Astrocyte of the cerebellum (primary cell): Measurements from ENCODE around the gene FAM98C.

Experiments
- DNase-seq: peaks from one replicate; pipeline ENCODE4 v3.0.0-alpha.2; 2011; ENCODE audit warnings: low read depth
- H3K4me3 ChIP-seq: 2 replicates; pipeline ENCODE4 v1.5.1; 2011; ENCODE audit warnings: mild to moderate bottlenecking, low read depth, low read length, moderate library complexity
- in situ Hi-C: cut with HindIII; loops from 2 replicates; pipeline ENCODE4 v1.10.0; 2017; ENCODE audit warnings: low sequenced_read_pairs
- TF ChIP-seq, protein P1 (sequence below): IDR thresholded peaks from 2 replicates; pipeline ENCODE4 v1.5.1; 2012; ENCODE audit warnings: low read length, low read depth, moderate library complexity, mild to moderate bottlenecking; ENCODE audit errors: missing control alignments

The FAM98C gene

DNA sequence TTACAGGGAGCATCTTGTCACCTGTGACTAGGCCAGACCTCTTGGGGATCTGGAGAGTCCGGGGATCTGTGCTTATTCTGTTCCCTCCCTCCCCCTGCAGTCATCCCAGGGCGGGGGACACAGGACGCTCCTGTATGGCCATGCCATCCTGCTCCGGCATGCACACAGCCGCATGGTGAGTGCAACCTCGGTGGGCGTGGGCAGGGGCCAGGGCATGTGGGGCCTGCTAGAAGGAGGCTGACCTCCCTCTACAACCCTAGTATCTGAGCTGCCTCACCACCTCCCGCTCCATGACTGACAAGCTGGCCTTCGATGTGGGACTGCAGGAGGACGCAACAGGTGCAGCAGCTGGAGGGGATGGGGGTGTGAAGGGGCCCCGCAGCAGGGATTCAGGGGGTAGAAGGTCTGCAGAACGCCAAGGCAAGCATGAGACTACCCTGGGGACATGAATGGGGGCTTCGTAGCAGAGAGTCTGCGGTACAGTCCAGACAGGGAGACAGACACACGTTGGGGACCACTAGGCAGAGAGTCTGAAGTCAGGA lies 40.6 kb downstream of the FAM98C start:
- TF ChIP-seq, protein P1, sequence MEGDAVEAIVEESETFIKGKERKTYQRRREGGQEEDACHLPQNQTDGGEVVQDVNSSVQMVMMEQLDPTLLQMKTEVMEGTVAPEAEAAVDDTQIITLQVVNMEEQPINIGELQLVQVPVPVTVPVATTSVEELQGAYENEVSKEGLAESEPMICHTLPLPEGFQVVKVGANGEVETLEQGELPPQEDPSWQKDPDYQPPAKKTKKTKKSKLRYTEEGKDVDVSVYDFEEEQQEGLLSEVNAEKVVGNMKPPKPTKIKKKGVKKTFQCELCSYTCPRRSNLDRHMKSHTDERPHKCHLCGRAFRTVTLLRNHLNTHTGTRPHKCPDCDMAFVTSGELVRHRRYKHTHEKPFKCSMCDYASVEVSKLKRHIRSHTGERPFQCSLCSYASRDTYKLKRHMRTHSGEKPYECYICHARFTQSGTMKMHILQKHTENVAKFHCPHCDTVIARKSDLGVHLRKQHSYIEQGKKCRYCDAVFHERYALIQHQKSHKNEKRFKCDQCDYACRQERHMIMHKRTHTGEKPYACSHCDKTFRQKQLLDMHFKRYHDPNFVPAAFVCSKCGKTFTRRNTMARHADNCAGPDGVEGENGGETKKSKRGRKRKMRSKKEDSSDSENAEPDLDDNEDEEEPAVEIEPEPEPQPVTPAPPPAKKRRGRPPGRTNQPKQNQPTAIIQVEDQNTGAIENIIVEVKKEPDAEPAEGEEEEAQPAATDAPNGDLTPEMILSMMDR, result no peak
- no peak overlapping the region for H3K4me3 ChIP-seq
- in situ Hi-C loops, result no loop called here
- DNase-seq, result no peak

DNA sequence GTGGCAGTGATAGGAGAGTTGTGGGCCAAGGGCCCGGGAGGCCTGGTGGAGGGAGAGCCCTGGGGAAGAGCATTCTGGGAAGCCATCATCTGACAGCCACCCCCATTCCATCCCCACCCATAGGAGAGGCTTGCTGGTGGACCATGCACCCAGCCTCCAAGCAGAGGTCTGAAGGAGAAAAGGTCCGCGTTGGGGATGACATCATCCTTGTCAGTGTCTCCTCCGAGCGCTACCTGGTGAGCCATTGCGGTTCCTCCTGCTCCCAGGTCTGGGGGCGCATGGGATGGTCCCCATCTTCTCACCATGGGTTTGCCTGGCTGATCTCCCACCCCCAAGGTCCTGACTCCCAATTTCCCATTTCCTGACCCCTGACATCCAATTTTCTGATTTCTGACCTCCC lies 41.1 kb downstream of the FAM98C start:
- DNase-seq, result no peak
- TF ChIP-seq, protein P1, result no peak
- in situ Hi-C loops, result no loop called here
- H3K4me3 ChIP-seq, result no peak overlapping the region

DNA sequence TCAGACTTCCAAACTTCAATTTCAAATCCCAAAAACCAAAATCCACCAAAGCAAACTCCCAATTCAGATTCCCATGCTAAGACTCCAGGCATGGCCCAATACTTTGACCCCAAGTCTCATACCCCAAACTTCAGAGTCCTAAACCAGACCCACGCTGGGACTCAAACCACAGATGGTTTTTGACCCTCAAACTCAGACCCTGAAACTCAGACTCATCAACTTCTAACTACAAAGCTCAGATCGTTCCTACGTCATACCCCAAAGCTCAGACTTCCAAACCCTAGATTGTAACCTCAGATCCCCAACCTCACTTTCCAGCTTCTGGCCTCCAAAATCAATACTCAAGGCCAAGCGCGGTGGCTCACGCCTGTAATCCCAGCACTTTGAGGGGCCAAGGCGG lies 42.5 kb downstream of the FAM98C start:
- in situ Hi-C loops, result no loop called here
- no peak overlapping the region for H3K4me3 ChIP-seq
- TF ChIP-seq, protein P1, result no peak
- DNase-seq, result no peak

DNA sequence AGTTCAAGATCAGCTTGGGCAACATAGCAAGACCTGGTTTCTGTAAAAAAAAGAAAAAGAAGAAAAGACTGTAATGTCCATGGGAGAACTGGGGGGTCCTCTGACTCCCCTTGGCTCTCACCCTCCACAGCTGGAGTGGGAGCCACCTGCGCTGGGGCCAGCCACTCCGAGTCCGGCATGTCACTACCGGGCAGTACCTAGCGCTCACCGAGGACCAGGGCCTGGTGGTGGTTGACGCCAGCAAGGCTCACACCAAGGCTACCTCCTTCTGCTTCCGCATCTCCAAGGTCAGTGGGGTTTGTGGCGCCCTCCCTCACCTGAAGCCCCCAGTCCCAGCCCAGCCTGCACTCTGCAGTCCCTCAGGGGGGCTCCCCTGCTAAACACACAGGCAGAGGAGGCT lies 45.3 kb downstream of the FAM98C start:
- DNase-seq, result no peak
- TF ChIP-seq, protein P1, result no peak
- H3K4me3 ChIP-seq, result no peak overlapping the region
- in situ Hi-C loops, result no loop called here

DNA sequence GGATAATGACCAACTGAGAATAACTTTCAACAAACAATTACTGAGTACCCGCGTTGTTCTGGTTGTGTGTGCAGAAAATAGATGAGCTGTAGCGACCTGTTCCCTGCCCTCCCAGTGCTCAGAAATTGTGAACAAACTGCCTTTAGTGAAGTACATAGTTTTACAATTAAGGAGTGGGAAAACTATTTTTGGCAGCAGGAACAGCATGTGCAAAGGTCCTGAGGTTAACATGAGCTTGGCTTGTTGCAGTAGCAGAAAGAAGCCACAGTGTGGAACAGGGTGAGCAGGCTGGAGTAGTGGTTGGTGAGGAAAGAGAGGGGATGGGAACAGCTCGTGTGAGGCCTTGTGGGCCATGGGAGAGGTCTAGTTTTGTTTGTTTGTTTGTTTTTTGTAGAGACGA lies 46.6 kb downstream of the FAM98C start:
- in situ Hi-C loops, result no loop called here

DNA sequence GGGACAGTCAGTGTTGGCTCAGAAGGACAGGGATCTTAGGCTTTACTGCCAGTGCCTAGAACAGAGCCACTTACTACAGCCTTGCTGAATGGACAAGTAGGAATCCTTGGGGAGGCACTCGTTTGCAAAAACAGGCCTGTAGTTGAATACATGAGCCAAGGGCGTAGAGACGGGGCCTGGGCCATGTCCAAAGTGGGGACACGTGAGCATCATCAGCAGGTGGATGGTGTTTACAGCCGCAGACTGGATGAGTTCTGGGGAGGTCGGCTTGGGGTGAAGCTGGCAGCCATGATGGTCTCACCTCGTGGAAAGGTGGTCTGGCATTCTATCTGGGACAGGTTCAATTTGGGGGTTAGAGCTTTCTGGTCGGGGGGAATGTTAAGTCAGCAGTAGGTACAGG lies 48.1 kb downstream of the FAM98C start:
- H3K4me3 ChIP-seq, result no peak overlapping the region
- in situ Hi-C loops, result loop anchor here (5.0 to 10.0 kb wide), 2 partner anchors 74 to 96 kb away; no protein-coding TSS in a partner anchor
- TF ChIP-seq, protein P1, result no peak
- no peak for DNase-seq

More for the DNA sequence above, 46.6 kb downstream of the FAM98C start:
- DNase-seq, result no peak
- TF ChIP-seq, protein P1, result no peak
- H3K4me3 ChIP-seq, result no peak overlapping the region
